ENCODE measurements around the gene SPACA4.
"Not testable (repeated sequence)": the region's sequence is repeated elsewhere in the genome, so short reads cannot be mapped to it uniquely, and the experiment has no call there.

The SPACA4 gene

GRCh38 chr19:48618916-48619691 is 12.6 kb downstream of the SPACA4 start, which contains the start of the genes RPL18 and SPHK2:
Gene RPL18, minus strand, starts transcription at chr19:48619178. Its CDS starts 35 bp downstream, at chr19:48619143.
Gene SPHK2, plus strand, starts transcription at chr19:48619506. Its CDS starts 1,009 bp downstream, at chr19:48620515.
- peak; percentile 90 to 95 for DNase-seq (ENCODE audit: low read depth in 2 of 2)

GRCh38 chr19:48619692-48620585 is 13.4 kb downstream of the SPACA4 start:
- DNase-seq (ENCODE audit: low read depth in 2 of 2): no peak

GRCh38 chr19:48623556-48624066 is 17.1 kb downstream of the SPACA4 start:
- DNase-seq (ENCODE audit: low read depth in 2 of 2): no peak

GRCh38 chr19:48624067-48624594 is 17.6 kb downstream of the SPACA4 start:
- DNase-seq (ENCODE audit: low read depth in 2 of 2): peak; percentile 97 to 99

- no peak for DNase-seq (ENCODE audit: low read depth in 2 of 2)
These were observed 18.5 kb downstream of the SPACA4 start for GRCh38 chr19:48624791-48625723.

- no peak for DNase-seq (ENCODE audit: low read depth in 2 of 2)
These were observed 19.4 kb downstream of the SPACA4 start for GRCh38 chr19:48625891-48626327.

- DNase-seq (ENCODE audit: low read depth in 2 of 2): no peak
These were observed 20.8 kb downstream of the SPACA4 start for GRCh38 chr19:48627201-48627864.

- no peak for DNase-seq (ENCODE audit: low read depth in 2 of 2)
These were observed 21.3 kb downstream of the SPACA4 start for GRCh38 chr19:48627865-48628314.

- DNase-seq (ENCODE audit: low read depth in 2 of 2): no peak
These were observed 22.1 kb downstream of the SPACA4 start for GRCh38 chr19:48628486-48629296.

GRCh38 chr19:48629297-48629598 is 22.7 kb downstream of the SPACA4 start:
- DNase-seq (ENCODE audit: low read depth in 2 of 2): no peak

GRCh38 chr19:48629599-48630295 is 23.2 kb downstream of the SPACA4 start:
- no peak for DNase-seq (ENCODE audit: low read depth in 2 of 2)

- DNase-seq (ENCODE audit: low read depth in 2 of 2): no peak
These were observed 23.9 kb downstream of the SPACA4 start for GRCh38 chr19:48630296-48631063.

- no peak for DNase-seq (ENCODE audit: low read depth in 2 of 2)
These were observed 24.7 kb downstream of the SPACA4 start for GRCh38 chr19:48631225-48631624.

GRCh38 chr19:48632286-48632685 is 25.7 kb downstream of the SPACA4 start:
- not testable (repeated sequence) for DNase-seq (ENCODE audit: low read depth in 2 of 2)

- no peak for DNase-seq (ENCODE audit: low read depth in 2 of 2)
These were observed 26.2 kb downstream of the SPACA4 start for GRCh38 chr19:48632692-48633147.

- DNase-seq (ENCODE audit: low read depth in 2 of 2): no peak
These were observed 26.9 kb downstream of the SPACA4 start for GRCh38 chr19:48633148-48634035.

- DNase-seq (ENCODE audit: low read depth in 2 of 2): no peak
These were observed 27.4 kb downstream of the SPACA4 start for GRCh38 chr19:48634036-48634342.

Data from stimulated activated CD4-positive, alpha-beta T cell treated with anti-CD3 and anti-CD28 coated beads, Interleukin-4, amount 100 ng/mL, for 48 hours (primary cell).